ENCODE measurements around the gene FMNL2.

DNA sequence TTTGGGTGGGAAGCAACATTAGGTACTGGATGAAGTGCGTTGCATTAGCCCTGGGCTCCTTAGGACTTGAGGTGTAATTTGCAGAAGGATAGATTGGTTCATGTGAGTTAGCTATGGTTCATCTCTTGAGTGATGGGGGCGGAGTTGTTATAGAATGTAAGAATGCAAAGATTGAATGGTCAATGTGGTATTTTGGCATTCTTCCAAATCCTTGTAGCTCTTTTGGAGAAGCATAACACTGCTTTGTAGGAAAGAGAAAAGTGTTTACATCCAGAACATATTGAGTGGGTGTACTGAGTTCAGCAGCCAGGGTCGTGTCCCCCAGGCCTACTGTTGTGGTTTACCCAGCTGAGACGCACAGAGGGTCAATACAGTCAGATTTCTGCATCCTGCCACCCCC, 173.5 kb downstream of the FMNL2 start:
- no peak for TF ChIP-seq POLR2A (IDR thresholded peaks at IDR 0.05; ENCODE audit: low read length)
- TF ChIP-seq GATA1 (IDR thresholded peaks at IDR 0.05; ENCODE audit: low read depth, low read length) = no peak

All from erythroblast (primary cell).